ENCODE measurements around the gene PIGL.

DNA sequence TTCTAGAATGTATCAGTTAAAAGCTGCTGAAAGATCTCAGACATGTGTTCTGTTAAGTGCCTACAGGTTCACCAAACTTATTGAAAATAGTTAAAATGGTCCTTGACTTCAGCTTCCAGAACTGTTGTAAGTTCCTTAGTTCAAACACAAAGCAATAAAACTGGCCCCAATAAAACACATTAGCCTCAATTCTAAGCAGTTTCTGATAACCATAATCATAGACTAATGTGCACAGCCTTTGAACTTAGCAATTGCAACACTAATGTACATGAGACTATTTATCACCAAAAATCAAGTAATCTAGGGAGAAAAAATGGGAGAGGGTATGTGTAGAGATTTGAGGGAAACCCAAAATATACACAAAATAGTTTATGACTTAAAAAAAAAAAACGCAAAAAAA is 15.4 kb downstream of the PIGL start:
- TF ChIP-seq POLR2A (IDR thresholded peaks at IDR 0.05) (no peak), CTCF (IDR thresholded peaks at IDR 0.05) (no peak)

All from tibial nerve (tissue), 3 donors.